Activated CD8-positive, alpha-beta memory T cell treated with anti-CD3 and anti-CD28 coated beads, Interleukin-2, amount 10 ng/mL, durations not matched to agents 7 days and 5 days (primary cell): ENCODE results near the gene SYCN. TPM values are rescaled to one million over a fixed set of nuclear protein-coding genes. Genes with fewer than 3 reads are reported as not detected.
A peak's percentile ranks its signal among the peaks of the same experiment; 100 is the strongest.
"Not testable (repeated sequence)": the region's sequence is repeated elsewhere in the genome, so short reads cannot be mapped to it uniquely, and the experiment has no call there.

ENCODE experiments used
- ATAC-seq: fragments of 150-1000 bp; cut with Tn5 transposase; one replicate; pipeline ENCODE4 v1.10.0; 2021; ENCODE audit warnings: moderate library complexity
- CTCF ChIA-PET: fragments of 350-600 bp; sonication (Branson Sonifier 250); formaldehyde crosslinking; loops from one replicate; lab custom pipeline; 2021; ENCODE audit warnings: antibody characterized with exemption; lab: Charles Lee
- DNase-seq: peaks from one replicate; pipeline ENCODE4 v3.0.0-alpha.2; 2020
- H3K27ac Mint-ChIP-seq: one replicate; pipeline ENCODE4 v1.8.0; 2021; ENCODE audit warnings: mild to moderate bottlenecking, mixed read lengths
- H3K27me3 Mint-ChIP-seq: one replicate; pipeline ENCODE4 v1.8.0; 2021; ENCODE audit warnings: mixed read lengths
- H3K36me3 Mint-ChIP-seq: one replicate; pipeline ENCODE4 v1.8.0; 2021; ENCODE audit warnings: mild to moderate bottlenecking, mixed read lengths
- H3K4me1 Mint-ChIP-seq: one replicate; pipeline ENCODE4 v1.8.0; 2021; ENCODE audit warnings: mixed read lengths
- H3K4me3 Mint-ChIP-seq: one replicate; pipeline ENCODE4 v1.8.0; 2021; ENCODE audit warnings: mild to moderate bottlenecking, moderate library complexity, mixed read lengths
- H3K9me3 Mint-ChIP-seq: one replicate; pipeline ENCODE4 v1.8.0; 2022; ENCODE audit warnings: low read depth, mixed read lengths
- total RNA-seq, 2 experiments: library from RNA; stranded (reverse); gene quantifications; one replicate each; pipeline ENCODE4 v1.2.3, GENCODE V29; 2021

Gene SYCN
- total RNA-seq, 2 experiments from 2014 or later, result not detected

GRCh38 chr19:39240421-39240820 lies 36.4 kb upstream of the SYCN start:
- CTCF ChIA-PET, result no interaction called here
- H3K36me3 Mint-ChIP-seq, result no peaks in the 10 kb centered on the region
- H3K4me1 Mint-ChIP-seq, result peaks cover 26% of the 10 kb centered on the region

GRCh38 chr19:39238944-39239343 lies 34.9 kb upstream of the SYCN start:
- Mint-ChIP-seq H3K9me3 (no peaks in the 10 kb centered on the region), H3K27ac (no peak overlapping the region), H3K4me3 (no peak overlapping the region), H3K27me3 (peaks cover 7% of the 10 kb centered on the region), H3K4me1 (peaks cover 26% of the 10 kb centered on the region), H3K36me3 (no peaks in the 10 kb centered on the region)
- DNase-seq (no peak), ATAC-seq (no peak)
- CTCF ChIA-PET, result no interaction called here

More at GRCh38 chr19:39240421-39240820, 36.4 kb upstream of the SYCN start:
- H3K27ac Mint-ChIP-seq, result no peak overlapping the region
- DNase-seq, result no peak
- no peak for ATAC-seq
- no peak overlapping the region for H3K4me3 Mint-ChIP-seq
- no peaks in the 10 kb centered on the region for H3K9me3 Mint-ChIP-seq
- H3K27me3 Mint-ChIP-seq, result peaks cover 7% of the 10 kb centered on the region

DNA sequence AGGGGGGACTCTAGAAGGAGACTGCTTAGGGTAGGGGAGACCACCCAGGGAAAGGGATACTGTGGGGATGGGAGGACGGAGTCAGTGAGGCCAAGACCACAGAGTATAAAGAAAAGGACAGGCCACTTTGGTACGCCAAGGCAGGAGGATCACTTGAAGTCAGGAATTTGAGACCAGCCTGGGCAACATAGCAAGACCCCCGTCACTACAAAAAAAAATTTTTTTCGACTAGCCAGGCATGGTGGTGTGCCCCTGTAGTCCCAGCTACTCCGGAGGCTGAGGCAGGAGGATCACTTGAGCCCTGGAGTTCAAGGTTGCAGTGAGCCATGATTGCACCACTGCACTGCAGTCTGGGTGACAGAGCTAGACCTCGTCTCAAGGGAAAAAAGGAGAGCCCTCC lies 34.1 kb upstream of the SYCN start:
- Mint-ChIP-seq H3K4me3 (no peak overlapping the region), H3K27me3 (peaks cover 7% of the 10 kb centered on the region), H3K9me3 (no peaks in the 10 kb centered on the region), H3K36me3 (no peaks in the 10 kb centered on the region), H3K27ac (no peak overlapping the region), H3K4me1 (peaks cover 26% of the 10 kb centered on the region)
- no peak for ATAC-seq
- no peak for DNase-seq
- CTCF ChIA-PET, result interaction anchor here (0.6 to 1.4 kb wide), 2 partner anchors 89 to 835 kb away, joined by 3 to 4 read pairs; partner anchors contain the start of gene FAM98C

GRCh38 chr19:39237200-39238184 lies 33.4 kb upstream of the SYCN start:
- DNase-seq (peak; percentile 68), ATAC-seq (peak; percentile 68)
- Mint-ChIP-seq H3K9me3 (no peaks in the 10 kb centered on the region), H3K27me3 (peaks cover 7% of the 10 kb centered on the region), H3K4me1 (peaks cover 26% of the 10 kb centered on the region), H3K27ac (no peak overlapping the region), H3K4me3 (peak overlapping the region; percentile 36), H3K36me3 (no peaks in the 10 kb centered on the region)
- CTCF ChIA-PET, result interaction anchor here (0.6 to 1.4 kb wide), 3 partner anchors 90 to 835 kb away, joined by 3 to 8 read pairs (median 4); partner anchors contain the start of gene FAM98C

DNA sequence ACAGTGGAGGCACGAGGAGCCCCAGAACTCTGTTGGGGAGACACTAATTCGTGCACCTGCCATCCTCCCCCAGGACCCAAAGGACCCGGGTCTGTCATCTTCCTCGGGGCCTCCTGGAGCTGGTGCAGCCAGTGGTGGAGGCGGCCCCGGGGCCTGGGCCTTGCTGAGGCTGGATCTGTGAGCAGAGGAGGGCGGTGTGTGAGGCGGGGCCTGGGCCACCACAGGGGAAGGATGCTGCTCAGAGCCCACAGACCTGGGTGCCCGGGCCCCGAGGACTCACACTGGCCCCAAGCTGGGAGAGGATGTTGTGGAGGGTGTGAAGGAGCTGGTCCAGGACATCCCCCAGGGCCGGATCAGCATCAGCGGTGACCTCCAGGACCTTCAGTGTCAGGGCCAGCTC lies 32.5 kb upstream of the SYCN start:
- no peaks in the 10 kb centered on the region for H3K9me3 Mint-ChIP-seq
- H3K4me1 Mint-ChIP-seq, result peaks cover 26% of the 10 kb centered on the region
- DNase-seq (peak; percentile 76), ATAC-seq (peak; percentile 95)
- no peak overlapping the region for H3K4me3 Mint-ChIP-seq
- CTCF ChIA-PET, result interaction anchor here (0.8 to 1.2 kb wide), 2 partner anchors 91 to 97 kb away, joined by 3 to 8 read pairs; no protein-coding TSS in a partner anchor
- H3K27ac Mint-ChIP-seq, result peak overlapping the region; percentile 46
- no peaks in the 10 kb centered on the region for H3K36me3 Mint-ChIP-seq
- H3K27me3 Mint-ChIP-seq, result peaks cover 7% of the 10 kb centered on the region

GRCh38 chr19:39232708-39233107 lies 28.6 kb upstream of the SYCN start:
- CTCF ChIA-PET, result interaction anchor here (1.1 kb wide), 1 partner anchor 111 kb away, joined by 3 read pairs; no protein-coding TSS in a partner anchor
- peaks cover 18% of the 10 kb centered on the region for H3K4me1 Mint-ChIP-seq
- H3K36me3 Mint-ChIP-seq, result no peaks in the 10 kb centered on the region
- H3K9me3 Mint-ChIP-seq, result no peaks in the 10 kb centered on the region
- H3K27ac Mint-ChIP-seq, result no peak overlapping the region
- H3K27me3 Mint-ChIP-seq, result peaks cover 4% of the 10 kb centered on the region
- no peak for DNase-seq
- H3K4me3 Mint-ChIP-seq, result no peak overlapping the region
- ATAC-seq, result no peak

GRCh38 chr19:39230096-39230764 lies 26.2 kb upstream of the SYCN start:
- no peak overlapping the region for H3K4me3 Mint-ChIP-seq
- DNase-seq (no peak), ATAC-seq (no peak)
- peaks cover 14% of the 10 kb centered on the region for H3K27me3 Mint-ChIP-seq
- H3K27ac Mint-ChIP-seq, result no peak overlapping the region
- no peaks in the 10 kb centered on the region for H3K4me1 Mint-ChIP-seq
- H3K9me3 Mint-ChIP-seq, result no peaks in the 10 kb centered on the region
- CTCF ChIA-PET, result interaction anchor here (2.0 kb wide), 1 partner anchor 98 kb away, joined by 5 read pairs; no protein-coding TSS in a partner anchor
- H3K36me3 Mint-ChIP-seq, result no peaks in the 10 kb centered on the region

- no peak overlapping the region for H3K4me3 Mint-ChIP-seq
- H3K4me1 Mint-ChIP-seq, result no peaks in the 10 kb centered on the region
- CTCF ChIA-PET, result interaction anchor here (1.2 kb wide), 1 partner anchor 103 kb away, joined by 3 read pairs; no protein-coding TSS in a partner anchor
- H3K36me3 Mint-ChIP-seq, result no peaks in the 10 kb centered on the region
- peaks cover 31% of the 10 kb centered on the region for H3K27me3 Mint-ChIP-seq
- H3K9me3 Mint-ChIP-seq, result no peaks in the 10 kb centered on the region
- no peak for ATAC-seq
- DNase-seq, result no peak
- no peak overlapping the region for H3K27ac Mint-ChIP-seq
Measured at GRCh38 chr19:39224910-39225309, 20.8 kb upstream of the SYCN start.

DNA sequence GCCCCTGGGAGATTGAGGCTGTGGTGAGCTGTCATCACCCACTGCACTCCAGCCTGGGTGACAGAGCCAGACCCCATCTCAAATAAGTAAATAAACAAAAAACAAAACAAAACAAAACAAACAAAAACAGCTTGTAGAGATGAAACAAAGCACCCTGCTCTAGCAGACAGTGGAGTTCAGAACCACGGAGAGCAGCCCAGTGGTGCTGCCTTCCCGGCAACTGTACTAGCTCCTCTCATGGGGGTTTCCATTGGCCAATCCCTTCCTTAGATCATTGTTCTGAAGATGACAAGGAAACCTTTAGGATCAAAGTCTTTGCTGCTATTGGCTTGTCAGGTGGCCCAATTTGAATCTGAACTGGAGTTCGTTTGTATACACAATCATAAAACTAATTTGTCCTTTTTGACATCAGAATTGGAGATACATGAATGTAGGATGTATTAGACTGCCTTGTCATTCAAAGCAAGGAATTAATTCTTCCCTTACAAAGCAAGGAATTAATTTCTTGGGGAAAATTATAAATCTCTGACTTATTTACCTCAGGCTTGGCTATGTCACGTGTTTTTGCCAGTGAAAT lies 19.7 kb upstream of the SYCN start:
- H3K27me3 Mint-ChIP-seq, result peaks cover 35% of the 10 kb centered on the region
- ATAC-seq, result peak; percentile 36
- H3K27ac Mint-ChIP-seq, result no peak overlapping the region
- no peaks in the 10 kb centered on the region for H3K4me1 Mint-ChIP-seq
- peak; percentile 58 for DNase-seq
- no peaks in the 10 kb centered on the region for H3K9me3 Mint-ChIP-seq
- CTCF ChIA-PET, result interaction anchor here (0.7 to 0.9 kb wide), 2 partner anchors 38 to 731 kb away, joined by 3 to 4 read pairs; no protein-coding TSS in a partner anchor
- no peaks in the 10 kb centered on the region for H3K36me3 Mint-ChIP-seq
- H3K4me3 Mint-ChIP-seq, result no peak overlapping the region

DNA sequence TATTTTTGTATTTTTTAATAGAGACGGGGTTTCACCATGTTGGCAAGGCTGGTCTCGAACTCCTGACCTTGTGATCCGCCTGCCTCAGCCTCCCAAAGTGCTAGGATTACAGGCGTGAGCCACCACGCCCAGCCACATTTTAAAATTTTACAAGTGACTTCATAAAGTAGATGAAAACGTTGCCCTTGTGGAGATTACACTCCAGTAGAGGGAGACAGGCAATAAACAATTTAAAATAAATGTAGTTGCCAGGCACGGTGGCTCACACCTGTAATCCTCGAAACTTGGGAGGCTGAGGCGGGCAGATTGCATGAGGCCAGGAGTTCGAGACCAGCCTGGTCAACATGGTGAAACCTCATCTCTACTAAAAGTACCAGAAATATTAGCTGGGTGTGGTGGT lies 15.0 kb upstream of the SYCN start:
- CTCF ChIA-PET, result interaction anchor here (1.1 to 1.9 kb wide), 3 partner anchors 104 to 115 kb away, joined by 3 to 7 read pairs (median 4); no protein-coding TSS in a partner anchor
- not testable (repeated sequence) for DNase-seq, H3K4me3 Mint-ChIP-seq, H3K27ac Mint-ChIP-seq, H3K4me1 Mint-ChIP-seq, H3K9me3 Mint-ChIP-seq, H3K36me3 Mint-ChIP-seq, ATAC-seq
- H3K27me3 Mint-ChIP-seq, result peaks cover 23% of the 10 kb centered on the region

- H3K27me3 Mint-ChIP-seq, result peaks cover 21% of the 10 kb centered on the region
- DNase-seq (no peak), ATAC-seq (no peak)
- no peaks in the 10 kb centered on the region for H3K36me3 Mint-ChIP-seq
- H3K9me3 Mint-ChIP-seq, result no peaks in the 10 kb centered on the region
- CTCF ChIA-PET, result interaction anchor here (1.1 to 1.9 kb wide), 3 partner anchors 105 to 116 kb away, joined by 3 to 7 read pairs (median 4); no protein-coding TSS in a partner anchor
- H3K4me3 Mint-ChIP-seq, result no peak overlapping the region
- no peak overlapping the region for H3K27ac Mint-ChIP-seq
- H3K4me1 Mint-ChIP-seq, result peaks cover 2% of the 10 kb centered on the region
Measured at GRCh38 chr19:39218230-39219007, 14.4 kb upstream of the SYCN start.

GRCh38 chr19:39217094-39217493 lies 13.0 kb upstream of the SYCN start:
- no peak overlapping the region for H3K4me3 Mint-ChIP-seq
- H3K27me3 Mint-ChIP-seq, result peaks cover 19% of the 10 kb centered on the region
- no peaks in the 10 kb centered on the region for H3K9me3 Mint-ChIP-seq
- no peaks in the 10 kb centered on the region for H3K36me3 Mint-ChIP-seq
- peaks cover 2% of the 10 kb centered on the region for H3K4me1 Mint-ChIP-seq
- DNase-seq, result no peak
- H3K27ac Mint-ChIP-seq, result no peak overlapping the region
- CTCF ChIA-PET, result interaction anchor here (0.6 to 1.9 kb wide), 4 partner anchors 11 to 130 kb away, joined by 3 to 7 read pairs (median 4); no protein-coding TSS in a partner anchor
- no peak for ATAC-seq
